ENCODE measurements around the gene ENOX1.

GRCh38 chr13:43785261-43785649 is 1.5 kb downstream of the ENOX1 start:
- TF ChIP-seq CTCF (conservative IDR thresholded peaks at IDR 0.05; ENCODE audit: low read depth, low read length) = no peak
- TF ChIP-seq EZH2 (IDR thresholded peaks at IDR 0.05; ENCODE audit: low read length, unreplicated experiment) = no peak
